ENCODE results near the gene CAPN10. TPM values are rescaled to one million over a fixed set of nuclear protein-coding genes. Genes with fewer than 3 reads are reported as not detected.

Gene CAPN10
- total RNA-seq, 2 donors from 2014 or later: 25.5 to 68.4 TPM

- Histone ChIP-seq H3K4me1 (replicated peaks) (peaks cover 26% of the 10 kb centered on the region), H3K27ac (peak within 1 kb of the TSS; percentile 91 to 93), H3K36me3 (no peaks in the 10 kb centered on the region), H3K4me3 (peak within 1 kb of the TSS; percentile 63 to 65), H3K9me3 (no peaks in the 10 kb centered on the region), H3K27me3 (replicated peaks; ENCODE audit: insufficient read depth) (no peaks in the 10 kb centered on the region)
- no peak for TF ChIP-seq POLR2AphosphoS5 (IDR thresholded peaks at IDR 0.05)
- TF ChIP-seq POLR2A (IDR thresholded peaks at IDR 0.05): no peak
- TF ChIP-seq, protein P1, sequence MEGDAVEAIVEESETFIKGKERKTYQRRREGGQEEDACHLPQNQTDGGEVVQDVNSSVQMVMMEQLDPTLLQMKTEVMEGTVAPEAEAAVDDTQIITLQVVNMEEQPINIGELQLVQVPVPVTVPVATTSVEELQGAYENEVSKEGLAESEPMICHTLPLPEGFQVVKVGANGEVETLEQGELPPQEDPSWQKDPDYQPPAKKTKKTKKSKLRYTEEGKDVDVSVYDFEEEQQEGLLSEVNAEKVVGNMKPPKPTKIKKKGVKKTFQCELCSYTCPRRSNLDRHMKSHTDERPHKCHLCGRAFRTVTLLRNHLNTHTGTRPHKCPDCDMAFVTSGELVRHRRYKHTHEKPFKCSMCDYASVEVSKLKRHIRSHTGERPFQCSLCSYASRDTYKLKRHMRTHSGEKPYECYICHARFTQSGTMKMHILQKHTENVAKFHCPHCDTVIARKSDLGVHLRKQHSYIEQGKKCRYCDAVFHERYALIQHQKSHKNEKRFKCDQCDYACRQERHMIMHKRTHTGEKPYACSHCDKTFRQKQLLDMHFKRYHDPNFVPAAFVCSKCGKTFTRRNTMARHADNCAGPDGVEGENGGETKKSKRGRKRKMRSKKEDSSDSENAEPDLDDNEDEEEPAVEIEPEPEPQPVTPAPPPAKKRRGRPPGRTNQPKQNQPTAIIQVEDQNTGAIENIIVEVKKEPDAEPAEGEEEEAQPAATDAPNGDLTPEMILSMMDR (IDR thresholded peaks at IDR 0.05): peak in 2 of 4 experiments; percentile 1 to 16
- intact Hi-C loops (cut with DNase I): loop anchor here (10.0 kb wide), 1 partner anchor 113 kb away; no protein-coding TSS in a partner anchor
- DNase-seq (ENCODE audit: low spot score): no peak
- under 1% methylated on average over 57 of the region's 106 CpGs for WGBS
These were observed 18.5 kb upstream of the CAPN10 start, which contains the start of gene RNPEPL1 for GRCh38 chr2:240567872-240568677. Gene RNPEPL1 (plus strand): TSS chr2:240568484. CDS start chr2:240568587, 103 bp downstream.

GRCh38 chr2:240568678-240569522 lies 17.6 kb upstream of the CAPN10 start:
- H3K4me3 ChIP-seq: peak overlapping the region; percentile 62 to 65

DNA sequence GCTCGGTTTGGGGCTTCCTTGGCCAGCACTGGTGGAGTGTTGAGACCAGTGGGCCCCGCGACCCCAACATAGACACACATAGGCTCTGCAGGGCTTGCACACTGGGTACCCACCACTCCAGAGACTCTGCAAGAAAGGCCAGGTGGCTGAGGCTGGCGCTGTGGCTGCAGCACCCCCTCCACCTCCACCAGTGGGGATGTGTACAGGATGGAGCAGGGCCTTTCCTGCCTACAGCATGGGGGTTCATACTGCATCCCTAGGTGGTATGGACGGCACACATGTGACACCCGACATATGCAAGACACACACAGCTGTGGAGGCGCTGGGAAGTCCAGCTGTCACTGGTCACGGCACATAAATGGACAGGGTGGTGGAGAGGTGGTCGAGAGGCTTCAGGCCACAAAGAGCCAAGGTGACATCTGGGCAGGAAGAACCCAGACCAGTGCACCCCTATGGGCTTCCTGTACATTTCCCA lies 17.0 kb upstream of the CAPN10 start:
- H3K36me3 ChIP-seq: no peaks in the 10 kb centered on the region
- H3K9me3 ChIP-seq: no peaks in the 10 kb centered on the region
- no peaks in the 10 kb centered on the region for H3K27me3 ChIP-seq (replicated peaks; ENCODE audit: insufficient read depth)
- peaks cover 26% of the 10 kb centered on the region for H3K4me1 ChIP-seq (replicated peaks)
- 70% methylated on average over 8 of the region's 9 CpGs for WGBS
- intact Hi-C loops (cut with DNase I): loop anchor here (10.0 kb wide), 1 partner anchor 115 kb away; no protein-coding TSS in a partner anchor
- no peak for DNase-seq (ENCODE audit: low spot score)
- peak overlapping the region; percentile 62 to 65 for H3K4me3 ChIP-seq
- TF ChIP-seq, protein P1 (IDR thresholded peaks at IDR 0.05): no peak
- no peak for TF ChIP-seq POLR2A (IDR thresholded peaks at IDR 0.05)
- TF ChIP-seq POLR2AphosphoS5 (IDR thresholded peaks at IDR 0.05): no peak
- peak overlapping the region in 1 of 2 donors; percentile 66 for H3K27ac ChIP-seq

More at GRCh38 chr2:240568678-240569522, 17.6 kb upstream of the CAPN10 start:
- Histone ChIP-seq H3K9me3 (no peaks in the 10 kb centered on the region), H3K27me3 (replicated peaks; ENCODE audit: insufficient read depth) (no peaks in the 10 kb centered on the region), H3K4me1 (replicated peaks) (peaks cover 26% of the 10 kb centered on the region), H3K36me3 (no peaks in the 10 kb centered on the region), H3K27ac (peak overlapping the region; percentile 66 to 75)
- intact Hi-C loops (cut with DNase I): loop anchor here (10.0 kb wide), 1 partner anchor 114 kb away; no protein-coding TSS in a partner anchor
- DNase-seq (ENCODE audit: low spot score): peak; percentile 59
- TF ChIP-seq, protein P1 (IDR thresholded peaks at IDR 0.05): no peak
- TF ChIP-seq POLR2AphosphoS5 (IDR thresholded peaks at IDR 0.05) (no peak), POLR2A (IDR thresholded peaks at IDR 0.05) (no peak)
- 2% methylated on average over 52 of the region's 93 CpGs for WGBS

DNA sequence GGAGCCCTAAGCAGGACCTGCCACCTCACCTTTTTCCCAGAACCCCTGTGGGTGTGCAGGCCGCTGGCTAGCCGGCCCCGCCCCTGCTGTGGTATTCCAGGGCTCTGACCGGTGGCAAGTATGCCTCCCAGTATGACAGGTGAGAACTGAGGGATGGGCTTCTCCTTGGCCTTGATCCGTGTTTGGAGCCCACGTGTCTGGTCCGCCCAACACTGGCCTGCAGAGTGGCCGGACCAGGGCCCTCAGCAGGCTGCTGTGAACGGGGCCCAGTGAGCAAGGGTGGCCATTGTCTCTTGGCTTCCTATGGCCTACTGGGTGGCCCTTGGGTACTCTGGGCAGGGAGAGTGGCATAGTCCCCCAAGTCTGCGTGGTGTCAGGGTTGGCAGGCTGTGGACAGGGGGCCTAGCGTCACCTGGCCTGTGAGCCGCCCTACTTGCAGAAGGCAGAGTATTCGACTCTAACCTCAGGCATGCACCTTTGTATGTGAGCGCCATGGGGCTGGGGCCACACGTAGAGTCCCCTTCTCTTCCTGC lies 16.5 kb upstream of the CAPN10 start:
- Histone ChIP-seq H3K27ac (no peak overlapping the region), H3K4me1 (replicated peaks) (peaks cover 26% of the 10 kb centered on the region), H3K36me3 (peaks cover 0 to 3% of the 10 kb centered on the region in 2 donors), H3K4me3 (no peak overlapping the region), H3K9me3 (no peaks in the 10 kb centered on the region), H3K27me3 (replicated peaks; ENCODE audit: insufficient read depth) (no peaks in the 10 kb centered on the region)
- intact Hi-C loops (cut with DNase I): loop anchor here (10.0 kb wide), 1 partner anchor 115 kb away; no protein-coding TSS in a partner anchor
- no peak for TF ChIP-seq POLR2AphosphoS5 (IDR thresholded peaks at IDR 0.05)
- no peak for TF ChIP-seq POLR2A (IDR thresholded peaks at IDR 0.05)
- TF ChIP-seq, protein P1 (IDR thresholded peaks at IDR 0.05): no peak
- DNase-seq (ENCODE audit: low spot score): no peak
- 85% methylated on average over 15 of the region's 15 CpGs for WGBS

All from prostate gland (tissue), 2 donors.